T-helper 2 cell treated with Interferon-gamma antibody and Interleukin-4, amounts not matched to agents 5 μg/mL and 100 μg/mL, for 36 hours (primary cell): Measurements from ENCODE around the gene ZNF648.
"Not testable (repeated sequence)": the region's sequence is repeated elsewhere in the genome, so short reads cannot be mapped to it uniquely, and the experiment has no call there.

Source experiments
- DNase-seq: peaks from one replicate; pipeline ENCODE4 v3.0.0; 2021; ENCODE audit warnings: low spot score
- H3K27ac Mint-ChIP-seq: one replicate; pipeline ENCODE4 v1.8.0; 2021; ENCODE audit warnings: mild to moderate bottlenecking, mixed read lengths
- H3K27me3 Mint-ChIP-seq: one replicate; pipeline ENCODE4 v1.8.0; 2021; ENCODE audit warnings: low read depth, mixed read lengths
- H3K36me3 Mint-ChIP-seq: one replicate; pipeline ENCODE4 v1.8.0; 2021; ENCODE audit warnings: low read depth, mixed read lengths
- H3K4me1 Mint-ChIP-seq: one replicate; pipeline ENCODE4 v1.8.0; 2021; ENCODE audit warnings: low read depth, mixed read lengths
- H3K4me3 Mint-ChIP-seq: one replicate; pipeline ENCODE4 v1.8.0; 2022; ENCODE audit warnings: mild to moderate bottlenecking, moderate library complexity, mixed read lengths
- H3K9me3 Mint-ChIP-seq: one replicate; pipeline ENCODE4 v1.8.0; 2021; ENCODE audit warnings: mixed read lengths

The ZNF648 gene, protein sequence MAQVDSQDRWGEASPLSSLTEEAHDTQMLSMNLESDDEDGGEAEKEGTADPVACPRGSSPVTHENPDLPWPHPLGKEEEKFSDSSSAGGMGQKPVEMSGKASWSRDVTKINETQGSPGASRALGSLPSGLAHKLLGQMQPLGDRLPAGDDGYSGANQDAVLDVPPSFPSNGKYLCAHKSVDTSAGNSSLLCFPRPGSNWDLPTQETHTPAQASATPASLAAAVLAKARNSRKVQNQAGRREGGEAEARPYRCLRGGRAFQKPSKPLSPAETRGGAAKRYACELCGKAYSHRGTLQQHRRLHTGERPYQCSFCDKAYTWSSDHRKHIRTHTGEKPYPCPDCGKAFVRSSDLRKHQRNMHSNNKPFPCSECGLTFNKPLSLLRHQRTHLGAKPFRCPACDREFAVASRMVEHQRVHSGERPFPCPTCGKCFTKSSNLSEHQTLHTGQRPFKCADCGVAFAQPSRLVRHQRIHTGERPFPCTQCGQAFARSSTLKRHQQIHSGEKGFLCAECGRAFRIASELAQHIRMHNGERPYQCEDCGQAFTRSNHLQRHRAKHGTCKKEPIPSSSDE

DNA sequence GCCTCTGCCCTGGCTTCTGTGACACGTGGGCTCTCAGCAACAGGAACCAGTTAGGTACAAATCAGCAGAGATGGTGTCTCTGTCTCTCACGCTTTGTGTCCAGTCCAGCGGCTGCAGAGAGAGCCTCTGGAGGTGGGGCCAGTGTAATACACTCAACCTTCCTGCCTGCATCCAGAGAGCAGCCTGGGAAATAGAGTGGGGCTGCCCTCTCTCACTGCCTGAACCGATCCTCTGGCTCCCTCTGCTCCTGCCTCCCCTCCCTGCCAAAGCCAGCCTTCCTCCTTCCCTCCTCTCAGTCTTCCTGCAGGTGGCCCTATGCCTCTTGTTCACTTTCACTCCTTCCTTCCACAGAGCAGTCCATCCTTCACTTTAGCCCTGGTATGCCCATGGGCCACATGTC lies at the start of gene ZNF648:
TSS of gene ZNF648 (minus strand) at position 119 of the 400 bp plus-strand sequence. CDS start 3,702 bp downstream, outside the sequence.
- Mint-ChIP-seq H3K9me3 (no peaks in the 10 kb centered on the region), H3K27ac (no peak within 1 kb of the TSS), H3K27me3 (peaks cover 65% of the 10 kb centered on the region), H3K36me3 (no peaks in the 10 kb centered on the region), H3K4me3 (no peak within 1 kb of the TSS), H3K4me1 (peaks cover 2% of the 10 kb centered on the region)
- no peak for DNase-seq

DNA sequence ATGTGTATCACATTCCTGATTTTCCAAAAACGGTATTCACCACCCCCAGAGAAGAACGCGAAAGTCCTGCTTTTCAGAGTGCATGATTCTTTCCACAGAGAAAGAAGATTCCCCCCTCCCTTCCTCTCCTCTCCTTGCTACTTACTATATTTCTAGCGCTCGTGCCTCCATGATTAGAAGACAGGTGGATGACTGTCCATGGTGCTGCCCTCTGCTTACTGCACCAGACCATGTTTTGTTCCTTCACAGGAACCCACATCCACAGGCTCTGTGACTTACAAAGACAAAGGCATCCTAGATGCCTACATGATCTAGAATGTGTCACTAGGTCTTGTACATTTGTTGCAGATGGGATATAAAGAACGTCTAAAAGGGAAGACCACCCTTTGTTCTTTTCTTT lies 49.1 kb upstream of the ZNF648 start:
- H3K4me1 Mint-ChIP-seq, result peaks cover 2% of the 10 kb centered on the region
- no peak overlapping the region for H3K4me3 Mint-ChIP-seq
- no peaks in the 10 kb centered on the region for H3K36me3 Mint-ChIP-seq
- no peaks in the 10 kb centered on the region for H3K9me3 Mint-ChIP-seq
- peaks cover 24% of the 10 kb centered on the region for H3K27me3 Mint-ChIP-seq
- H3K27ac Mint-ChIP-seq, result no peak overlapping the region
- DNase-seq, result no peak

GRCh38 chr1:182109771-182110170 lies 48.3 kb upstream of the ZNF648 start:
- Mint-ChIP-seq H3K27ac (no peak overlapping the region), H3K27me3 (peaks cover 30% of the 10 kb centered on the region), H3K36me3 (no peaks in the 10 kb centered on the region), H3K4me1 (peaks cover 2% of the 10 kb centered on the region), H3K4me3 (no peak overlapping the region), H3K9me3 (no peaks in the 10 kb centered on the region)
- DNase-seq, result no peak

GRCh38 chr1:182107209-182107608 lies 45.7 kb upstream of the ZNF648 start:
- no peak overlapping the region for H3K27ac Mint-ChIP-seq

DNA sequence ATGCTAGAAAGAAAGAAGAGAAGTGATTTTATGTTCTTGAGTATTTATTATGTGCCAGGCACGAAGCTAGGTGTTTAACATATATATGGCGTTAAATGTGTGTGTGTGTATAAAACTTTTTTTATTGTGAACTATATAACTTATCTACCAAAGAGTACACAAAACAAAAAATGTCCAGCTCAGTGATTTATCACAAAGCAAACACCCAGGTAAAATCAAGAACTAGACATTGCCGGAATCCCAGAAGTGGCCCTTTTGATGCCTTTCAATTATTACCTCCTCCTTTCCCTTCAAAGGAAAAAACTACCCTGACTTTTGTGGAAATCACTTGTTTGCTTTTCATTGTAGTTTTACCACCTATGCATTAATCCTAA lies 40.5 kb upstream of the ZNF648 start:
- H3K27me3 Mint-ChIP-seq, result peaks cover 47% of the 10 kb centered on the region
- DNase-seq, result no peak
- peaks cover 7% of the 10 kb centered on the region for H3K9me3 Mint-ChIP-seq
- peaks cover 2% of the 10 kb centered on the region for H3K4me1 Mint-ChIP-seq
- H3K36me3 Mint-ChIP-seq, result no peaks in the 10 kb centered on the region
- no peak overlapping the region for H3K4me3 Mint-ChIP-seq
- no peak overlapping the region for H3K27ac Mint-ChIP-seq

More at GRCh38 chr1:182107209-182107608, 45.7 kb upstream of the ZNF648 start:
- Mint-ChIP-seq H3K4me1 (no peaks in the 10 kb centered on the region), H3K9me3 (no peaks in the 10 kb centered on the region), H3K36me3 (no peaks in the 10 kb centered on the region), H3K27me3 (peaks cover 39% of the 10 kb centered on the region), H3K4me3 (no peak overlapping the region)
- DNase-seq, result no peak

GRCh38 chr1:182101415-182102042 lies 40.0 kb upstream of the ZNF648 start:
- no peak for DNase-seq
- Mint-ChIP-seq H3K4me3 (no peak overlapping the region), H3K36me3 (no peaks in the 10 kb centered on the region), H3K4me1 (peaks cover 4% of the 10 kb centered on the region), H3K9me3 (peaks cover 7% of the 10 kb centered on the region), H3K27me3 (peaks cover 44% of the 10 kb centered on the region), H3K27ac (no peak overlapping the region)

- no peak overlapping the region for H3K27ac Mint-ChIP-seq
- H3K4me3 Mint-ChIP-seq, result no peak overlapping the region
- DNase-seq, result no peak
- no peaks in the 10 kb centered on the region for H3K36me3 Mint-ChIP-seq
- peaks cover 43% of the 10 kb centered on the region for H3K27me3 Mint-ChIP-seq
- peaks cover 4% of the 10 kb centered on the region for H3K4me1 Mint-ChIP-seq
- H3K9me3 Mint-ChIP-seq, result peaks cover 7% of the 10 kb centered on the region
These were observed 36.8 kb upstream of the ZNF648 start for GRCh38 chr1:182098301-182098700.

GRCh38 chr1:182095946-182096345 lies 34.4 kb upstream of the ZNF648 start:
- Mint-ChIP-seq H3K4me1 (peaks cover 4% of the 10 kb centered on the region), H3K27me3 (peaks cover 40% of the 10 kb centered on the region), H3K4me3 (no peak overlapping the region), H3K9me3 (peaks cover 7% of the 10 kb centered on the region), H3K36me3 (no peaks in the 10 kb centered on the region), H3K27ac (no peak overlapping the region)
- DNase-seq, result no peak

- H3K27ac Mint-ChIP-seq, H3K4me1 Mint-ChIP-seq, H3K4me3 Mint-ChIP-seq, H3K36me3 Mint-ChIP-seq, H3K9me3 Mint-ChIP-seq, DNase-seq: not testable (repeated sequence)
- H3K27me3 Mint-ChIP-seq, result peaks cover 29% of the 10 kb centered on the region
These were observed 33.0 kb upstream of the ZNF648 start for GRCh38 chr1:182094514-182095005.

GRCh38 chr1:182093781-182094180 lies 32.3 kb upstream of the ZNF648 start:
- DNase-seq, result no peak

DNA sequence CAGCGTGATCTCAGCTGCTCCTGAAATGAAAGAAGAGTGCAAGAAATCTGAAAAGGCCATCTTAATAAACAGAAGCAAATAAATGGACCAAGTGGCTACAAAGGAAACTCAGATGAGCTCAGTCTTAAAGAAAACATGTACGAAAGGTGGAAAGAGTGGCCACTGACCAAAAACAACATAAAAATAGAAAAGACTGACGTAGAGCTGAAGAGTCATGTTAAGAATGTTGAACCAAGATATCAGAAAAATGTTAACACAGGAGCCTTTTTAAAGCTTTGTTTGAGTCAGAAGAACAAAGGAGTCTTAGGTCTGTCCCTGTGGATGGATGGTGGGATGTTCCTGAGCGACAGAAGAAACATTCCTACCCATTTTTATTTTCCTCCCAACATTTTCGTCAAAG lies 30.8 kb upstream of the ZNF648 start:
- no peak overlapping the region for H3K4me3 Mint-ChIP-seq
- H3K27ac Mint-ChIP-seq, result no peak overlapping the region
- no peaks in the 10 kb centered on the region for H3K9me3 Mint-ChIP-seq
- H3K27me3 Mint-ChIP-seq, result peaks cover 23% of the 10 kb centered on the region
- no peak for DNase-seq
- no peaks in the 10 kb centered on the region for H3K36me3 Mint-ChIP-seq
- H3K4me1 Mint-ChIP-seq, result peaks cover 28% of the 10 kb centered on the region

More at GRCh38 chr1:182093781-182094180, 32.3 kb upstream of the ZNF648 start:
- Mint-ChIP-seq H3K27ac (no peak overlapping the region), H3K4me1 (peaks cover 14% of the 10 kb centered on the region), H3K36me3 (no peaks in the 10 kb centered on the region), H3K4me3 (no peak overlapping the region), H3K27me3 (peaks cover 26% of the 10 kb centered on the region), H3K9me3 (no peaks in the 10 kb centered on the region)

GRCh38 chr1:182091083-182091482 lies 29.6 kb upstream of the ZNF648 start:
- Mint-ChIP-seq H3K9me3 (no peaks in the 10 kb centered on the region), H3K4me1 (peaks cover 38% of the 10 kb centered on the region), H3K27me3 (peaks cover 18% of the 10 kb centered on the region), H3K4me3 (no peak overlapping the region), H3K27ac (no peak overlapping the region), H3K36me3 (no peaks in the 10 kb centered on the region)
- DNase-seq, result no peak

- no peak for DNase-seq
- Mint-ChIP-seq H3K4me3 (peak overlapping the region; percentile 67), H3K9me3 (no peaks in the 10 kb centered on the region), H3K27ac (peak overlapping the region; percentile 69), H3K27me3 (peaks cover 6% of the 10 kb centered on the region), H3K4me1 (peaks cover 54% of the 10 kb centered on the region), H3K36me3 (no peaks in the 10 kb centered on the region)
These were observed 26.3 kb upstream of the ZNF648 start for GRCh38 chr1:182087719-182088350.

DNA sequence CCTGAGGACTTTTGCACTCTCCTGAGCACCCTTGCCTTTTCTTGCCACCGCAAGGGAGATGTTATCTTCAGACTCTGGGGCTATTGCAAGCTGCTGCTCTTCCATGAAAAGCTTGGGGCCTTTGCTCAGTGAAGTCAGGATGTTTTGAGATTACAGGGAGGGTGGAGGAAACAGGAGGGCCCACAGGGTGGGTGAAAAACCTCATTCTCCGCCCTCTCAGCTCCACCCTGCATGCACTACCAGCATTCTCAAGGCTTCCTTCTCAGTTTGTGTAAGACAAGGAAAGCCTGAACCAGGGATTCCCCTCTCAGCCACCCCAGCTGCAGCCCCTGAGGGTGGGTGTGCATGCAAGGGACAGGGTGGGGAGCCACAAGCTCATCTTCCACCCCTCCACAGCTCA lies 25.8 kb upstream of the ZNF648 start:
- Mint-ChIP-seq H3K9me3 (no peaks in the 10 kb centered on the region), H3K36me3 (no peaks in the 10 kb centered on the region), H3K27ac (peak overlapping the region; percentile 69), H3K27me3 (peaks cover 6% of the 10 kb centered on the region), H3K4me1 (peaks cover 54% of the 10 kb centered on the region), H3K4me3 (peak overlapping the region; percentile 67)
- no peak for DNase-seq
